Measurements from ENCODE around the gene WSCD2. TPM values are rescaled to one million over a fixed set of nuclear protein-coding genes. Genes with fewer than 3 reads are reported as not detected.

The WSCD2 gene
- total and polyA plus RNA-seq, 9 donors: under 0.01 to 2.6 (median 0.53) TPM; not detected in 1

DNA sequence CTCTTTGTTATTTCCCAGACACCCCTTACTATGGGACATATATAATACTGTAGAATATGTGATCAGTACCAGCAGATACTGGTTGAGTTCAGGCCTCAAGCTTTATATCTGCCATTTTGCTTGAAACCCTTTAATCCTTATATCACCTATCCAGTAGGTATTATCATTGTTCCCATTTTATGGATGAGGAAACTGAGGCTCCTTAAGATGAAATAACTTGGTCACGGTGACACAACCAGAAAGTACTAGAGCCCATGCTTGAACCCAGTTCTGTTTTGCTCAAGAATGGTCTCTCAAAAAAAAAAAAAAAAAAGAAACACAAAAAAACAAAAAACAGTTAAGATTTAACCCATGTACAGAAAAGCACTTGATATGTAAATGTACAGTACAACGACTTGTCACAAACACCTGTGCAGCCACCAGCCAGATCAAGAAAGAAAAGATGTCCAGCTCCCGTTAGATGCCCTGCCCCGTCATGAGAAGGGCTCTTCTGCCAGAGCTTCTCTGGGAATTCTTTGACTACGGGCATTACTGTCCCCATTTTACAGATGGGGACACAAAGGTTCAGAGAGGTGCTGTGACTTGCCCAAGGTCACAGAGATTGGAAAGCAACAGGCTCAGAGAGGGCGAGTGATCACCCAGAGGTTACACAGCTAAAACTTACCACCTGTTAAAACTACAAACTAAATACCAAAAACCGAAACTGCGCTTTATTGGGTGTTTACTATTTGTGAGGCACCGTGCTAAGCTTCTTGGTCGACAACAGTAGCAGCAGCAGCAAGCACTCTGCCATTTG, 669 bp upstream of the WSCD2 start:
- TF ChIP-seq, protein P1, sequence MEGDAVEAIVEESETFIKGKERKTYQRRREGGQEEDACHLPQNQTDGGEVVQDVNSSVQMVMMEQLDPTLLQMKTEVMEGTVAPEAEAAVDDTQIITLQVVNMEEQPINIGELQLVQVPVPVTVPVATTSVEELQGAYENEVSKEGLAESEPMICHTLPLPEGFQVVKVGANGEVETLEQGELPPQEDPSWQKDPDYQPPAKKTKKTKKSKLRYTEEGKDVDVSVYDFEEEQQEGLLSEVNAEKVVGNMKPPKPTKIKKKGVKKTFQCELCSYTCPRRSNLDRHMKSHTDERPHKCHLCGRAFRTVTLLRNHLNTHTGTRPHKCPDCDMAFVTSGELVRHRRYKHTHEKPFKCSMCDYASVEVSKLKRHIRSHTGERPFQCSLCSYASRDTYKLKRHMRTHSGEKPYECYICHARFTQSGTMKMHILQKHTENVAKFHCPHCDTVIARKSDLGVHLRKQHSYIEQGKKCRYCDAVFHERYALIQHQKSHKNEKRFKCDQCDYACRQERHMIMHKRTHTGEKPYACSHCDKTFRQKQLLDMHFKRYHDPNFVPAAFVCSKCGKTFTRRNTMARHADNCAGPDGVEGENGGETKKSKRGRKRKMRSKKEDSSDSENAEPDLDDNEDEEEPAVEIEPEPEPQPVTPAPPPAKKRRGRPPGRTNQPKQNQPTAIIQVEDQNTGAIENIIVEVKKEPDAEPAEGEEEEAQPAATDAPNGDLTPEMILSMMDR (IDR thresholded peaks at IDR 0.05): no peak
- TF ChIP-seq EP300 (IDR thresholded peaks at IDR 0.05): no peak
- TF ChIP-seq POLR2A (IDR thresholded peaks at IDR 0.05): no peak
- no peak overlapping the region for H3K27ac ChIP-seq
- peak overlapping the region; percentile 41 for H3K4me3 ChIP-seq
- no peaks in the 10 kb centered on the region for H3K36me3 ChIP-seq
- H3K4me1 ChIP-seq (ENCODE audit: insufficient read depth): no peaks in the 10 kb centered on the region
- intact Hi-C loops (cut with DNase I): loop anchor here in 1 of 4 donors (1.0 kb wide), 1 partner anchor 36 kb away; no protein-coding TSS in a partner anchor
- H3K9me3 ChIP-seq: no peaks in the 10 kb centered on the region
- WGBS, 3 donors: 66 to 75% (median 73%) methylated on average over 10 of the region's 10 CpGs
- DNase-seq: no peak
- H3K27me3 ChIP-seq: no peaks in the 10 kb centered on the region

DNA sequence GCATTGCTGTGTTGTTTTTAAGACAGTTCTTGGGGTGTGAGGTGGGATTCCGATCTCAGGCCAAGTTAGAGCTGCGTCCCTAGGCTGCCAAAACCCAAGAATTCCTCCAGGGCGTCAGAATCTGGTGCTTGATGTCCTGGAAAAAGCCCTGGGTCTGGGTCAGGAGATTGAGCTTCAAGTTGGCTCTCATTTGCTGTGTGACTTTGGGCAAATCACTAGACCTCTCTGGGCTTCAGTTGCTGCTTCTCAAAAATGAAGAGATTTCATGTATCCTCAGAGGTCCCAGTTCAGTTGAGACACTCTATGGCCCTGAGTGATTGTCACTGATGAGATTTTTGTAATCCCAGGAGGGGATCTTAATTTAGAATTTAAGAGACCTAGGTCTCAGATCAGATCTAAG, 1.9 kb downstream of the WSCD2 start:
- no peak overlapping the region for H3K4me3 ChIP-seq
- H3K4me1 ChIP-seq (ENCODE audit: insufficient read depth): no peaks in the 10 kb centered on the region
- H3K27me3 ChIP-seq: no peaks in the 10 kb centered on the region
- DNase-seq: no peak
- intact Hi-C loops (cut with DNase I): no loop called here
- no peaks in the 10 kb centered on the region for H3K36me3 ChIP-seq
- WGBS, 3 donors: 60 to 81% (median 78%) methylated on average over 3 of the region's 3 CpGs
- no peak for TF ChIP-seq POLR2A (IDR thresholded peaks at IDR 0.05)
- TF ChIP-seq EP300 (IDR thresholded peaks at IDR 0.05): no peak
- TF ChIP-seq, protein P1 (IDR thresholded peaks at IDR 0.05): no peak
- H3K9me3 ChIP-seq: no peaks in the 10 kb centered on the region
- H3K27ac ChIP-seq: no peak overlapping the region

DNA sequence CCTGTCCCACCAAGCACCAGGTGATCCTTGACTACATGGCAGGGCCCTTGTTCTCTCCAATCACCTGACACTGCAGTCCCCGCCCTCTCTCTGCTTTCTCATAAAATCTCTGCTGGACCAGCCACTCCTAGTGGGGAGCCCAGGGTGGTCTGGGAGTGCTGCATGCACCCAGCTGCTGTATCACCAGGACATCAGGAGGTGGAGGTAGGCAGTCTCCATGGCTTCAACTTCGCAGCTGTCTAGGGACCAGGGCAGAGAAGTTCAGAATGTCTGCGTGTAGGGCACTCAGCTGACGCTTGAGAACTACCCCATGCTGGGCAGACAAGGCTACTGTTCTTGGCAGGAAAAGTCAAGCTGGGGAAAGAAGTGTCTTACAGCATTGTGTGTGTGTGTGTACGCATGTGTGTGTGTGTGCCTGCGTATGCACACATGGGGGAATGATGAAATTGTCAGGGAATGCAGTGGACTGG, 2.6 kb downstream of the WSCD2 start:
- 52 to 67% (median 64%) methylated on average over 6 of the region's 6 CpGs for WGBS, 3 donors
- DNase-seq: no peak
- Histone ChIP-seq H3K4me1 (ENCODE audit: insufficient read depth) (no peaks in the 10 kb centered on the region), H3K27ac (no peak overlapping the region), H3K36me3 (no peaks in the 10 kb centered on the region), H3K27me3 (no peaks in the 10 kb centered on the region), H3K4me3 (no peak overlapping the region), H3K9me3 (no peaks in the 10 kb centered on the region)
- TF ChIP-seq POLR2A (IDR thresholded peaks at IDR 0.05) (no peak), EP300 (IDR thresholded peaks at IDR 0.05) (no peak)
- TF ChIP-seq, protein P1 (IDR thresholded peaks at IDR 0.05): no peak
- intact Hi-C loops (cut with DNase I): no loop called here

DNA sequence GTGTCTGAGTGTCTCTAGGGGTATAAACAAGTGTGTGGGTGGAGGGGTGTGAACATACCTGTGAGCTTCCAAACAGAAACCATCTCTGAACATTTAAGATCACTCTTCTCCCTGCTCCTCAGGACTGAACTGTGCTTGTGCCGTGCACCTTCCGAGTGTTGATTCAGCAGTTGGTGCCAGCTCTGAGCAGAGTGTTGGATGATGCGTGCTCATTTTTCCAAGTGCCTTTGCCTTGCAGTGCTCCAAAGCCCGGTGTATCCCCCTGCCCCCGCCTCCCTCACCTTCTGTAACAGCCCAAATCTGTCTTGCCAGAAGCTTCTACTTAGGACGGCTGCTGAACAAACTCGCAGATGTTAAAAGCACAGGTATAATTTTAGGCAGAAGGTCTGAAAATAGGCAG, 4.4 kb downstream of the WSCD2 start:
- Histone ChIP-seq H3K27ac (no peak overlapping the region), H3K9me3 (no peaks in the 10 kb centered on the region), H3K36me3 (no peaks in the 10 kb centered on the region), H3K27me3 (no peaks in the 10 kb centered on the region), H3K4me1 (ENCODE audit: insufficient read depth) (no peaks in the 10 kb centered on the region), H3K4me3 (no peak overlapping the region)
- intact Hi-C loops (cut with DNase I): no loop called here
- 20 to 23% (median 21%) methylated on average over 7 of the region's 7 CpGs for WGBS, 3 donors
- TF ChIP-seq POLR2A (IDR thresholded peaks at IDR 0.05) (no peak), EP300 (IDR thresholded peaks at IDR 0.05) (no peak)
- TF ChIP-seq, protein P1 (IDR thresholded peaks at IDR 0.05): no peak
- DNase-seq: no peak

Measured in ovary (tissue), 9 donors.